SJSA1 (cell line): ENCODE data around the gene POLR1B. TPM values are rescaled to one million over a fixed set of nuclear protein-coding genes. Genes with fewer than 3 reads are reported as not detected.
"Not testable (repeated sequence)": the region's sequence is repeated elsewhere in the genome, so short reads cannot be mapped to it uniquely, and the experiment has no call there.

Experiments
- DNase-seq, 2 experiments: peaks; one replicate each; pipeline ENCODE4 v3.0.0-alpha.2; 2015 to 2020; ENCODE audit warnings: low spot score in 2 of 2, low read depth in 1 of 2
- H3K27ac ChIP-seq: fragments of 250-450 bp; sonication (Bioruptor Pico); 2 replicates; pipeline ENCODE4 v1.5.1; 2020; ENCODE audit warnings: mild to moderate bottlenecking, moderate library complexity
- H3K27me3 ChIP-seq: fragments of 250-450 bp; sonication (Bioruptor Pico); replicated peaks from 2 replicates; pipeline ENCODE4 v1.5.1; 2020; ENCODE audit warnings: mild to moderate bottlenecking, moderate library complexity
- H3K36me3 ChIP-seq: fragments of 250-450 bp; sonication (Bioruptor Pico); 2 replicates; pipeline ENCODE4 v1.5.1; 2020; ENCODE audit warnings: mild to moderate bottlenecking
- H3K4me1 ChIP-seq: fragments of 250-450 bp; sonication (Bioruptor Pico); replicated peaks from 2 replicates; pipeline ENCODE4 v1.6.1; 2021; ENCODE audit warnings: mild to moderate bottlenecking
- H3K4me3 ChIP-seq: fragments of 250-450 bp; sonication (Bioruptor Pico); 2 replicates; pipeline ENCODE4 v1.5.1; 2020; ENCODE audit warnings: mild to moderate bottlenecking
- H3K9me3 ChIP-seq: fragments of 250-450 bp; sonication (Bioruptor Pico); replicated peaks from 2 replicates; pipeline ENCODE4 v1.5.1; 2020; ENCODE audit warnings: mild to moderate bottlenecking
- total RNA-seq: library from RNA; depleted of rRNA; stranded (reverse); fragments of >200 nt; shearing (Covaris generic); gene quantifications from 2 replicates; pipeline ENCODE4 v1.2.3, GENCODE V29; 2014; rRNA removed

Gene POLR1B
- total RNA-seq: 8.0 and 15.1 TPM in 2 replicates

DNA sequence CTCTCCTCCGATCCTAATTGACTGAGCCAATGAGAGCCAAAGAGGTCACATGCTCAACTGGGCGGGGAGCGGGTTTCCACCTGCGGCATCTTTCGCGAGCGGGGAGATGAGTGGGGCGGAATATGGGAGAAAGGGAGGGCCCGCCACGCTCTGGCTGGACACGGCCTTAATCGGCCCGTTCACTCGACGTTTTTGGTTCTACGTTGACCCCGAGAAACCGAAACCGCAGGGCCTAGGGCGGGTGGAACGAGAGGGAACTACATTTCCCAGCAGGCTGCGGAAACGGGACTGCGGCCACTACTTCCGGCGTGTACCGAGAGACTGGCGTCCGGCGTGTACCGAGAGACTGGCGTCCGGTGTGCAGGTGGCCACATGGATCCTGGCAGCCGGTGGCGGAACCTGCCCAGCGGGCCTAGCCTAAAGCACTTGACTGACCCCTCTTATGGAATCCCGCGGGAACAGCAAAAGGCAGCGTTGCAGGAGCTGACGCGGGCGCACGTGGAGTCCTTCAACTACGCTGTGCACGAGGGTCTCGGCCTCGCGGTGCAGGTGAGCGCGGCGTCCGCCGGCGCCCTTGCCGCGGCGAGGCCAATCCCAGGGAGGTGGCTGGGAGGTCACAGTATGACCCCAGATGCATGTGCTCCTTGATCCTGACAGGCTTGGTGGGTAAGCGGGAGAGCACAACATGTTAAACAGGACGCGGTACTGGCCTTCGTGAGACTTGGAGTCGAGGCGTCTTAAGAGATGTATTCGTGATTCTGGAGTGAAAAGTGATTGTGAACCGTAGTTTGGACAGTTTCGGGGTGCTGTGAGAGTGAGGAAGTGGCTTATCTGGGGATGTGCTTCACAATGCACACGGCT lies at the start of gene POLR1B:
Gene POLR1B, plus strand, starts transcription at position 343 of the 861 bp plus-strand sequence. Its CDS starts 30 bp downstream, at position 373.
- Histone ChIP-seq H3K27me3 (no peaks in the 10 kb centered on the region), H3K9me3 (no peaks in the 10 kb centered on the region), H3K36me3 (peaks cover 13% of the 10 kb centered on the region), H3K4me3 (peak within 1 kb of the TSS; percentile 71), H3K4me1 (peaks cover 8% of the 10 kb centered on the region), H3K27ac (peak within 1 kb of the TSS; percentile 67)
- peak; percentile 83 to 92 for DNase-seq

- no peak for DNase-seq
- Histone ChIP-seq H3K4me1 (peaks cover 10% of the 10 kb centered on the region), H3K36me3 (peaks cover 21% of the 10 kb centered on the region), H3K27ac (no peak overlapping the region), H3K4me3 (no peak overlapping the region), H3K27me3 (no peaks in the 10 kb centered on the region), H3K9me3 (no peaks in the 10 kb centered on the region)
These were observed 49.2 kb upstream of the POLR1B start for GRCh38 chr2:112493048-112493447.

DNA sequence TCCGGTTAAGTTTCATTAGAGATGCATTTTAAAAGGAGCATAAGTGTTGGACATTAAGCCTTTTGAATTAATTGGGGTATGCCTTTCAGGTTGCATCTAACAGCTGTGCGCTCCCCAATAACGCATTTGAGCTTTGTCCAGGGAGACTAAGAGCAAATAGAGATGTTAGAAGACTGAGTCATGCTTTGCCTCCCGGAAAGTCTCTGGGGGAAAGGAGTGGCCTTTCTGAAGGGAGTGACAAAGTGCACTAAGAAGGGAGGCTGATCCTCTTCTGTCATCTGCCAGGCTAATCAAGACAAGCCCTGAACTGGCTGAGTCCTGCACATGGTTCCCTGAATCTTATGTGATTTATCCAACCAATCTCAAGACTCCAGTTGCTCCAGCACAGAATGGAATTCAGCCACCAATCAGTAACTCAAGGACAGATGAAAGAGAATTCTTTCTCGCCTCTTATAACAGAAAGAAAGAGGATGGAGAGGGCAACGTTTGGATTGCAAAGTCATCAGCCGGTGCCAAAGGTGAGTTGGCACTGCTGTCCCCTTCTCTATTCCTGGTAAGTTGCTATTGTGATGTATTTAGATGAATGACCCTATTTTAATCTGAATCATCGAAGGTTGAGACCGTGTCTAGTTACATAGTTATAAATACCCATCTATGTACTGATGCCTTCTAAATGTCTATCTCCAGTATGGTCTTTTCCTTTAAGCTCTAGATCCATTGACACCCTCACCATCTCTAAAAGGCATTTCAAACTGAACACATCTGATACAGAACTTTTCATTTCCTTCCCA lies 48.2 kb upstream of the POLR1B start:
- H3K27me3 ChIP-seq: no peaks in the 10 kb centered on the region
- H3K4me3 ChIP-seq: no peak overlapping the region
- peaks cover 18% of the 10 kb centered on the region for H3K36me3 ChIP-seq
- no peaks in the 10 kb centered on the region for H3K9me3 ChIP-seq
- peak in 1 of 2 experiments; percentile 31 for DNase-seq
- peaks cover 10% of the 10 kb centered on the region for H3K4me1 ChIP-seq
- H3K27ac ChIP-seq: no peak overlapping the region

GRCh38 chr2:112494828-112495227 lies 47.4 kb upstream of the POLR1B start:
- no peaks in the 10 kb centered on the region for H3K9me3 ChIP-seq
- peaks cover 18% of the 10 kb centered on the region for H3K36me3 ChIP-seq
- H3K27me3 ChIP-seq: no peaks in the 10 kb centered on the region
- H3K27ac ChIP-seq: no peak overlapping the region
- H3K4me1 ChIP-seq: peaks cover 10% of the 10 kb centered on the region
- no peak overlapping the region for H3K4me3 ChIP-seq
- no peak for DNase-seq

DNA sequence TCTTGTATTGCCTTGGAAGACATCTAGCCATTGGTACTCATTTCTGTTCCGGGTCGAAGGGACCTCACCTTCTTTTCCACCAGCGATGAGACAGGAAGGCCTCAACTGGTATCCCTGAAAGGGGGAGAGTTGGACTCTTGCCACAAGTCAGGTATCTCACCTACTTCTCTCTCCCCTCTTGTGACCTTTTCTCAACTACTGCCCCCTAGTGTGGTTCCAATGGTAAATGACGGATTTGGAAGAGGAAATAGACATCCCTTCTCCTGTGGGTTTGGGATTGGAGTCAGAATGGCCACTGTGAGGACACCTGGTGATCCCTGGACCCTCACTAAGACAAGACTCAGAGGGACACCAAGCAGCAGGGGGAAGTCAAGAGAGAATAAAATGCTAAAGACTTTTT lies 46.4 kb upstream of the POLR1B start:
- not testable (repeated sequence) for H3K27ac ChIP-seq, H3K9me3 ChIP-seq

DNA sequence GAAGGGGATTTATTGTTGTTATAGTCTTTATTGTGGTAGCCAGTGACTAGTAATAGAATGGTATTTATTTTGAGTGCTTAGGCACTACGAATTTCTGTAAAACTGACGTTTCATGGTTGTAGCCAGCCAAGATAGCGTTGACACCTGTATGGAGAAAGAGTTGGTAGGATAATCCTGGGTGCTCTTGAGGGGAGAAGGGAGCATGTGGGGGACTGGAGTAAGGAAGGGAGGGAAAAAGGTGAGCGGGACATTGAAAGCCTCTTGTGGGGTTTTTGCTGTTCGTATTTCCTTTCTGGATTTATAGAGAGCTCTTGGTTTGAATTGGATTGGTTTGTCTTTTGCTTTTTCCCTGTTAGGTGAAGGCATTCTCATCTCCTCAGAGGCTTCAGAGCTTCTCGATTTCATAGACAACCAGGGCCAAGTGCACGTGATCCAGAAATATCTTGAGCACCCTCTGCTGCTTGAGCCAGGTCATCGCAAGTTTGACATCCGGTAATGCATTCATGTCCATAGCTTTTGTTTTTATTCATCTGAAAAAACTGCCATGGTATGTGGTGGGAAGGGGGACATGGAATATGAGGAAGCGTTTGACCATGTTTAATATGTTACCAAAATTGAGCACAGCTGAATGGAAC lies 41.3 kb upstream of the POLR1B start:
- not testable (repeated sequence) for H3K27ac ChIP-seq, DNase-seq, H3K27me3 ChIP-seq, H3K4me1 ChIP-seq, H3K9me3 ChIP-seq, H3K36me3 ChIP-seq, H3K4me3 ChIP-seq

More for the DNA sequence above, 46.4 kb upstream of the POLR1B start:
- not testable (repeated sequence) for DNase-seq, H3K27me3 ChIP-seq, H3K4me3 ChIP-seq
- peaks cover 10% of the 10 kb centered on the region for H3K4me1 ChIP-seq
- peaks cover 16% of the 10 kb centered on the region for H3K36me3 ChIP-seq

GRCh38 chr2:112509239-112509998 lies 32.8 kb upstream of the POLR1B start:
- not testable (repeated sequence) for H3K36me3 ChIP-seq, H3K27ac ChIP-seq, H3K9me3 ChIP-seq, H3K4me1 ChIP-seq, H3K27me3 ChIP-seq, H3K4me3 ChIP-seq, DNase-seq

- peaks cover 41% of the 10 kb centered on the region for H3K36me3 ChIP-seq
- H3K4me3 ChIP-seq: no peak overlapping the region
- no peaks in the 10 kb centered on the region for H3K9me3 ChIP-seq
- H3K27me3 ChIP-seq: no peaks in the 10 kb centered on the region
- DNase-seq: no peak
- H3K27ac ChIP-seq: no peak overlapping the region
- no peaks in the 10 kb centered on the region for H3K4me1 ChIP-seq
These were observed 25.5 kb upstream of the POLR1B start for GRCh38 chr2:112516801-112517200.

DNA sequence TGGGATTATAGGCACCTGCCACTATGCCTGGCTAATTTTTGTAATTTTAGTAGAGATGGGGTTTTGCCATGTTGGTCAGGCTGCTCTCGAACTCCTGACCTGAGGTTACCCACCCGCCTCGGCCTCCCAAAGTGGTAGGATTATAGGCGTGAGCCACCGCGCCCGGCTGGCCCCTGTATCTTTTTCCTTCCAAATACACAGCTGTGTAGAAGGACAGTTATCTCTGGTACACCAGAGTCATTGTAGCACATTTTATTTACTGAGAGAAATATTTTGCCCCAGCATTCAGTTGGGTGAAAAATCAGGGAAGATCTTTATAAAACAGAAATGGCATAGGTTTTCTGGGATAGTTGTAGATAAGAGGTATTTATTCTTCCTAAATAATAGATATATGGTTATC lies 23.5 kb upstream of the POLR1B start:
- Histone ChIP-seq H3K27me3 (no peaks in the 10 kb centered on the region), H3K4me3 (no peak overlapping the region), H3K4me1 (no peaks in the 10 kb centered on the region), H3K9me3 (no peaks in the 10 kb centered on the region), H3K36me3 (peaks cover 49% of the 10 kb centered on the region), H3K27ac (no peak overlapping the region)
- no peak for DNase-seq

- no peaks in the 10 kb centered on the region for H3K4me1 ChIP-seq
- H3K4me3 ChIP-seq: no peak overlapping the region
- no peaks in the 10 kb centered on the region for H3K27me3 ChIP-seq
- peaks cover 48% of the 10 kb centered on the region for H3K36me3 ChIP-seq
- no peak for DNase-seq
- no peak overlapping the region for H3K27ac ChIP-seq
- no peaks in the 10 kb centered on the region for H3K9me3 ChIP-seq
These were observed 22.8 kb upstream of the POLR1B start for GRCh38 chr2:112519506-112519905.

DNA sequence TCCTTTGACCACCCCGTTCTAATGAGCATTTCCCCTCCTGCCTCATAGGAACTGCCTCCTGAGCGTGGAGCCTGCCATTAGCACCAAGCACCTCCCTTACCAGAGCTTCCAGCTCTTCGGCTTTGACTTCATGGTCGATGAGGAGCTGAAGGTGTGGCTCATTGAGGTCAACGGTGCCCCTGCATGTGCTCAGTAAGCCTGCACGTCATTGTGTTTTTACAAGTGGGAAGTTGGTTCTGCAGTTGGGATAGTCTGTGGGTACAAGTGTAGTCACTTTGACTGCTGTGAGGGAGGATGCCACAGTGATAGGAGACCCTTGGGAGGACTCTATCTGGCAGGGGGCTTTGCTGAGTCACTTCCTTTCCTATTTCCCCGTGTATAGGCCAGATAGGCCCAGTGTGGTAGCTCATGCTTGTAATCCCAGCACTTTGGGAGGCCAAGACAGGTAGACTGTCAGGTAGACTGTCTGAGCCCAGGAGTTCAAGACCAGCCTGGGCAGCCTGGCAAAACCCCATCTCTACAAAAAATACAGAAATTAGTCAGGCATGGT lies 22.0 kb upstream of the POLR1B start:
- peaks cover 45% of the 10 kb centered on the region for H3K36me3 ChIP-seq
- H3K9me3 ChIP-seq: no peaks in the 10 kb centered on the region
- no peak for DNase-seq

GRCh38 chr2:112523291-112523777 lies 18.9 kb upstream of the POLR1B start:
- DNase-seq: no peak
- H3K36me3 ChIP-seq: peaks cover 35% of the 10 kb centered on the region
- no peak overlapping the region for H3K4me3 ChIP-seq
- H3K27ac ChIP-seq: no peak overlapping the region
- H3K4me1 ChIP-seq: no peaks in the 10 kb centered on the region
- H3K27me3 ChIP-seq: no peaks in the 10 kb centered on the region
- H3K9me3 ChIP-seq: no peaks in the 10 kb centered on the region

More for the DNA sequence above, 22.0 kb upstream of the POLR1B start:
- no peaks in the 10 kb centered on the region for H3K4me1 ChIP-seq
- no peak overlapping the region for H3K4me3 ChIP-seq
- no peaks in the 10 kb centered on the region for H3K27me3 ChIP-seq
- no peak overlapping the region for H3K27ac ChIP-seq

DNA sequence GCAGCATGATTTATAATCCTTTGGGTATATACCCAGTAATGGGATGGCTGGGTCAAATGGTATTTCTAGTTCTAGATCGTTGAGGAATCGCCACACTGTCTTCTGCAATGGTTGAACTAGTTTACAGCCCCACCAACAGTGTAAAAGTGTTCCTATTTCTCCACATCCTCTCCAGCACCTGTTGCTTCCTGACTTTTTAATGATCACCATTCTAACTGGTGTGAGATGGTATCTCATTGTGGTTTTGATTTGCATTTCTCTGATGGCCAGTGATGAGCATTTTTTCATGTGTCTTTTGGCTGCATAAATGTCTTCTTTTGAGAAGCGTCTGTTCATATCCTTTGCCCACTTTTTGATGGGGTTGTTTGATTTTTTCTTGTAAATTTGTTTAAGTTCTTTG lies 18.0 kb upstream of the POLR1B start:
- not testable (repeated sequence) for H3K4me1 ChIP-seq, H3K9me3 ChIP-seq, H3K27me3 ChIP-seq, H3K27ac ChIP-seq, DNase-seq, H3K4me3 ChIP-seq
- H3K36me3 ChIP-seq: peaks cover 42% of the 10 kb centered on the region
